Measurements from ENCODE around the gene ARHGEF19.
"Not testable (repeated sequence)": the region's sequence is repeated elsewhere in the genome, so short reads cannot be mapped to it uniquely, and the experiment has no call there.

Gene ARHGEF19

GRCh38 chr1:16244650-16245285, 32.3 kb upstream of the ARHGEF19 start:
- DNase-seq (ENCODE audit: low spot score) = no peak

- DNase-seq (ENCODE audit: low spot score) = peak; percentile 63
These were observed 31.6 kb upstream of the ARHGEF19 start for GRCh38 chr1:16243936-16244649.

GRCh38 chr1:16243215-16243610, 30.8 kb upstream of the ARHGEF19 start:
- DNase-seq (ENCODE audit: low spot score) = no peak

- no peak for DNase-seq (ENCODE audit: low spot score)
These were observed 30.2 kb upstream of the ARHGEF19 start for GRCh38 chr1:16242556-16243214.

- no peak for DNase-seq (ENCODE audit: low spot score)
These were observed 28.8 kb upstream of the ARHGEF19 start for GRCh38 chr1:16241221-16241708.

- DNase-seq (ENCODE audit: low spot score) = no peak
These were observed 27.6 kb upstream of the ARHGEF19 start for GRCh38 chr1:16239972-16240491.

GRCh38 chr1:16237343-16237830, 24.9 kb upstream of the ARHGEF19 start:
- no peak for DNase-seq (ENCODE audit: low spot score)

- peak; percentile 92 for DNase-seq (ENCODE audit: low spot score)
These were observed 24.3 kb upstream of the ARHGEF19 start, which contains the start of gene CPLANE2 for GRCh38 chr1:16236511-16237342. CPLANE2 (minus strand) TSS chr1:16237183; CDS start chr1:16236742, 441 bp downstream.

GRCh38 chr1:16235944-16236510, 23.6 kb upstream of the ARHGEF19 start:
- DNase-seq (ENCODE audit: low spot score) = peak; percentile 40

- DNase-seq (ENCODE audit: low spot score) = no peak
These were observed 22.9 kb upstream of the ARHGEF19 start for GRCh38 chr1:16235347-16235746.

- no peak for DNase-seq (ENCODE audit: low spot score)
These were observed 21.0 kb upstream of the ARHGEF19 start for GRCh38 chr1:16233431-16233830.

- no peak for DNase-seq (ENCODE audit: low spot score)
These were observed 19.9 kb upstream of the ARHGEF19 start for GRCh38 chr1:16232316-16232710.

GRCh38 chr1:16231331-16232315, 19.2 kb upstream of the ARHGEF19 start:
- no peak for DNase-seq (ENCODE audit: low spot score)

- DNase-seq (ENCODE audit: low spot score) = no peak
These were observed 18.3 kb upstream of the ARHGEF19 start for GRCh38 chr1:16230744-16231143.

GRCh38 chr1:16229976-16230740, 17.7 kb upstream of the ARHGEF19 start:
- no peak for DNase-seq (ENCODE audit: low spot score)

- peak; percentile 78 for DNase-seq (ENCODE audit: low spot score)
These were observed 14.2 kb upstream of the ARHGEF19 start for GRCh38 chr1:16226490-16227179.

- no peak for DNase-seq (ENCODE audit: low spot score)
These were observed 13.7 kb upstream of the ARHGEF19 start for GRCh38 chr1:16226129-16226489.

- DNase-seq (ENCODE audit: low spot score) = no peak
These were observed 12.0 kb upstream of the ARHGEF19 start for GRCh38 chr1:16224472-16224871.

GRCh38 chr1:16222716-16223115, 10.3 kb upstream of the ARHGEF19 start:
- DNase-seq (ENCODE audit: low spot score) = not testable (repeated sequence)

All from HuH-7 (cell line).